Testis (tissue), 3 donors: ENCODE measurements around the gene IFIT2. TPM values are rescaled to one million over a fixed set of nuclear protein-coding genes. Genes with fewer than 3 reads are reported as not detected.

ENCODE experiments used
- DNase-seq: peaks from one replicate; pipeline ENCODE4 v3.0.0-alpha.2; 2019
- H3K27ac ChIP-seq, 2 donors: fragments of 200-600 bp; sonication (generic); one replicate each; pipeline ENCODE4 v1.5.1; 2019
- H3K27me3 ChIP-seq: fragments of 200-600 bp; sonication (generic); one replicate; pipeline ENCODE4 v1.5.1; 2019
- H3K36me3 ChIP-seq: fragments of 200-600 bp; sonication (generic); one replicate; pipeline ENCODE4 v1.5.1; 2017; ENCODE audit warnings: low read depth; ENCODE audit errors: missing control alignments
- H3K4me1 ChIP-seq: fragments of 200-600 bp; sonication (generic); one replicate; pipeline ENCODE4 v1.5.1; 2019
- H3K4me3 ChIP-seq, 2 donors: fragments of 200-600 bp; sonication (generic); one replicate each; pipeline ENCODE4 v1.5.1; 2017 to 2019
- H3K9me3 ChIP-seq: fragments of 200-600 bp; sonication (generic); one replicate; pipeline ENCODE4 v1.5.1; 2017
- POLR2A ChIP-seq: fragments of 450-650 bp; IDR thresholded peaks from one replicate; pipeline ENCODE4 v1.6.1; 2017; ENCODE audit warnings: antibody characterized with exemption, mild to moderate bottlenecking, moderate library complexity
- WGBS, 2 donors: methylation state at CpG; one replicate each; pipeline ENCODE4 v1.1.5; 2018; 5-methylcytosine and 5-hydroxymethylcytosine counted together
- intact Hi-C: fragments of 100-400 bp; cut with DNase I; formaldehyde crosslinking; loops from one replicate; pipeline ENCODE4 v1.15.1; 2023; ENCODE audit warnings: low total_unique reads
- polyA plus RNA-seq: library from polyadenylated mRNA; stranded (reverse); fragments of 350-450 nt; fragmentation: Illumina TruSeq; extraction: RNeasy Lipid Tissue Mini Kit (QIAGEN cat#74804); gene quantifications from one replicate; pipeline ENCODE4 v1.2.3, GENCODE V29; 2014; ENCODE audit warnings: low read depth, low replicate concordance; ENCODE audit not compliant: insufficient read depth
- total RNA-seq, 2 donors: library from RNA; depleted of rRNA; stranded (reverse); fragments of >200 nt; gene quantifications; one replicate each; pipeline ENCODE4 v1.2.3, GENCODE V29; 2016
- TF ChIP-seq, protein P1 (sequence below), 3 experiments: fragments of 450-650 bp in 2 of 3; fragments of 200-600 bp in 1 of 3; sonication (generic) in 1 of 3; IDR thresholded peaks; one replicate each; pipeline ENCODE4 v1.5.1; 2016 to 2019; ENCODE audit warnings: antibody characterized with exemption in 3 of 3, mild to moderate bottlenecking in 2 of 3, moderate library complexity in 1 of 3

Gene IFIT2
- total and polyA plus RNA-seq, 3 donors from 2014 or later: 1.3 to 4.3 (median 1.6) TPM

GRCh38 chr10:89304446-89304845 lies 2.6 kb downstream of the IFIT2 start:
- no peak for DNase-seq
- WGBS, 2 donors: 91 to 93% methylated on average over 2 of the region's 2 CpGs
- no peaks in the 10 kb centered on the region for H3K9me3 ChIP-seq
- peaks cover 5% of the 10 kb centered on the region for H3K4me1 ChIP-seq
- TF ChIP-seq POLR2A: no peak
- TF ChIP-seq, protein P1, sequence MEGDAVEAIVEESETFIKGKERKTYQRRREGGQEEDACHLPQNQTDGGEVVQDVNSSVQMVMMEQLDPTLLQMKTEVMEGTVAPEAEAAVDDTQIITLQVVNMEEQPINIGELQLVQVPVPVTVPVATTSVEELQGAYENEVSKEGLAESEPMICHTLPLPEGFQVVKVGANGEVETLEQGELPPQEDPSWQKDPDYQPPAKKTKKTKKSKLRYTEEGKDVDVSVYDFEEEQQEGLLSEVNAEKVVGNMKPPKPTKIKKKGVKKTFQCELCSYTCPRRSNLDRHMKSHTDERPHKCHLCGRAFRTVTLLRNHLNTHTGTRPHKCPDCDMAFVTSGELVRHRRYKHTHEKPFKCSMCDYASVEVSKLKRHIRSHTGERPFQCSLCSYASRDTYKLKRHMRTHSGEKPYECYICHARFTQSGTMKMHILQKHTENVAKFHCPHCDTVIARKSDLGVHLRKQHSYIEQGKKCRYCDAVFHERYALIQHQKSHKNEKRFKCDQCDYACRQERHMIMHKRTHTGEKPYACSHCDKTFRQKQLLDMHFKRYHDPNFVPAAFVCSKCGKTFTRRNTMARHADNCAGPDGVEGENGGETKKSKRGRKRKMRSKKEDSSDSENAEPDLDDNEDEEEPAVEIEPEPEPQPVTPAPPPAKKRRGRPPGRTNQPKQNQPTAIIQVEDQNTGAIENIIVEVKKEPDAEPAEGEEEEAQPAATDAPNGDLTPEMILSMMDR (IDR thresholded peaks at IDR 0.05): no peak
- no peaks in the 10 kb centered on the region for H3K36me3 ChIP-seq
- H3K27ac ChIP-seq: no peak overlapping the region
- H3K4me3 ChIP-seq: no peak overlapping the region
- no peaks in the 10 kb centered on the region for H3K27me3 ChIP-seq
- intact Hi-C loops: no loop called here

- no peak for DNase-seq
- H3K27ac ChIP-seq: no peak overlapping the region
Observed at GRCh38 chr10:89304925-89305324, 3.1 kb downstream of the IFIT2 start.

DNA sequence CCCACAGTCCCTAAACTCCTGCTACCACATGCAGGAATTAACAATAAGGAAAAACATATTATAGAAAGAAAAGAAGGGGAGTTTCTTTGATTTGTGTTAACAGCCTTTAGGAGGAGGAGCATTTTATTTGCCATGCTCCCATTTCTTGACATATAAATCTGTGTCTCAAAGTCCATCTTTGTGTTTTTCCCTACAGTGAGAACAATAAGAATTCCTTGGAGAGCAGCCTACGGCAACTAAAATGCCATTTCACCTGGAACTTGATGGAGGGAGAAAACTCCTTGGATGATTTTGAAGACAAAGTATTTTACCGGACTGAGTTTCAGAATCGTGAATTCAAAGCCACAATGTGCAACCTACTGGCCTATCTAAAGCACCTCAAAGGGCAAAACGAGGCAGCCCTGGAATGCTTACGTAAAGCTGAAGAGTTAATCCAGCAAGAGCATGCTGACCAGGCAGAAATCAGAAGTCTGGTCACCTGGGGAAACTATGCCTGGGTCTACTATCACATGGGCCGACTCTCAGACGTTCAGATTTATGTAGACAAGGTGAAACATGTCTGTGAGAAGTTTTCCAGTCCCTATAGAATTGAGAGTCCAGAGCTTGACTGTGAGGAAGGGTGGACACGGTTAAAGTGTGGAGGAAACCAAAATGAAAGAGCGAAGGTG lies 4.1 kb downstream of the IFIT2 start:
- Histone ChIP-seq H3K36me3 (no peaks in the 10 kb centered on the region), H3K27me3 (no peaks in the 10 kb centered on the region), H3K4me1 (peaks cover 5% of the 10 kb centered on the region), H3K4me3 (no peak overlapping the region), H3K27ac (no peak overlapping the region), H3K9me3 (no peaks in the 10 kb centered on the region)
- 93 to 95% methylated on average over 9 of the region's 9 CpGs for WGBS, 2 donors
- TF ChIP-seq POLR2A: no peak
- TF ChIP-seq, protein P1 (IDR thresholded peaks at IDR 0.05): no peak
- intact Hi-C loops: no loop called here
- no peak for DNase-seq

More at GRCh38 chr10:89304925-89305324, 3.1 kb downstream of the IFIT2 start:
- no peaks in the 10 kb centered on the region for H3K27me3 ChIP-seq
- no peak for TF ChIP-seq POLR2A
- TF ChIP-seq, protein P1 (IDR thresholded peaks at IDR 0.05): no peak
- peaks cover 5% of the 10 kb centered on the region for H3K4me1 ChIP-seq
- no peaks in the 10 kb centered on the region for H3K9me3 ChIP-seq
- intact Hi-C loops: no loop called here
- no peak overlapping the region for H3K4me3 ChIP-seq
- no peaks in the 10 kb centered on the region for H3K36me3 ChIP-seq

DNA sequence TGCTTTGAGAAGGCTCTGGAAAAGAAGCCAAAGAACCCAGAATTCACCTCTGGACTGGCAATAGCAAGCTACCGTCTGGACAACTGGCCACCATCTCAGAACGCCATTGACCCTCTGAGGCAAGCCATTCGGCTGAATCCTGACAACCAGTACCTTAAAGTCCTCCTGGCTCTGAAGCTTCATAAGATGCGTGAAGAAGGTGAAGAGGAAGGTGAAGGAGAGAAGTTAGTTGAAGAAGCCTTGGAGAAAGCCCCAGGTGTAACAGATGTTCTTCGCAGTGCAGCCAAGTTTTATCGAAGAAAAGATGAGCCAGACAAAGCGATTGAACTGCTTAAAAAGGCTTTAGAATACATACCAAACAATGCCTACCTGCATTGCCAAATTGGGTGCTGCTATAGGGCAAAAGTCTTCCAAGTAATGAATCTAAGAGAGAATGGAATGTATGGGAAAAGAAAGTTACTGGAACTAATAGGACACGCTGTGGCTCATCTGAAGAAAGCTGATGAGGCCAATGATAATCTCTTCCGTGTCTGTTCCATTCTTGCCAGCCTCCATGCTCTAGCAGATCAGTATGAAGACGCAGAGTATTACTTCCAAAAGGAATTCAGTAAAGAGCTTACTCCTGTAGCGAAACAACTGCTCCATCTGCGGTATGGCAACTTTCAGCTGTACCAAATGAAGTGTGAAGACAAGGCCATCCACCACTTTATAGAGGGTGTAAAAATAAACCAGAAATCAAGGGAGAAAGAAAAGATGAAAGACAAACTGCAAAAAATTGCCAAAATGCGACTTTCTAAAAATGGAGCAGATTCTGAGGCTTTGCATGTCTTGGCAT lies 4.8 kb downstream of the IFIT2 start:
- no peak for DNase-seq
- 86 to 90% methylated on average over 12 to 13 of the region's 13 CpGs for WGBS, 2 donors
- Histone ChIP-seq H3K27ac (no peak overlapping the region), H3K9me3 (no peaks in the 10 kb centered on the region), H3K27me3 (no peaks in the 10 kb centered on the region), H3K36me3 (no peaks in the 10 kb centered on the region), H3K4me1 (no peaks in the 10 kb centered on the region), H3K4me3 (no peak overlapping the region)
- intact Hi-C loops: no loop called here
- no peak for TF ChIP-seq POLR2A
- TF ChIP-seq, protein P1 (IDR thresholded peaks at IDR 0.05): no peak
